K562 (cell line): Measurements from ENCODE around the gene TGFBR1. TPM values are rescaled to one million over a fixed set of nuclear protein-coding genes. Genes with fewer than 3 reads are reported as not detected.

Experiments used
- ATF7 ChIP-seq: fragments of 450-650 bp; IDR thresholded peaks from 2 replicates; pipeline ENCODE4 v1.7.1; 2014; ENCODE audit warnings: mild to moderate bottlenecking, moderate library complexity
- BACH1 ChIP-seq: fragments of 200-800 bp; sonication (Bioruptor generic); IDR thresholded peaks from 2 replicates; pipeline ENCODE4 v1.6.1; 2016; ENCODE audit warnings: missing genetic modification characterization, missing compliant biosample characterization
- CEBPG ChIP-seq, 3 experiments: fragments of 200-800 bp in 1 of 3; sonication (Bioruptor generic) in 1 of 3; sonication (generic) in 1 of 3; formaldehyde crosslinking in 1 of 3; IDR thresholded peaks in 2 of 3; conservative IDR thresholded peaks in 1 of 3; 2 replicates each; pipeline versions ENCODE4 v1.6.1 to v1.8.0; 2016 to 2022; ENCODE audit warnings: missing compliant biosample characterization in 2 of 3, missing genetic modification characterization in 2 of 3, mild to moderate bottlenecking in 1 of 3, missing genetic modification reagents in 1 of 3
- CREB1 ChIP-seq, 2 experiments: sonication (generic) in 1 of 2; formaldehyde crosslinking in 1 of 2; IDR thresholded peaks; 2 replicates each; pipeline versions ENCODE4 v1.6.1 to v1.8.0; 2012 to 2022; ENCODE audit warnings: inconsistent platforms in 1 of 2, mild to moderate bottlenecking in 1 of 2, missing genetic modification reagents in 1 of 2, moderate library complexity in 1 of 2
- DIDO1 ChIP-seq: fragments of 450-650 bp; IDR thresholded peaks from 2 replicates; pipeline ENCODE4 v1.6.1; 2016; ENCODE audit warnings: low read depth, missing biosample characterization, missing genetic modification characterization
- KLF1 ChIP-seq: fragments of 450-650 bp; IDR thresholded peaks from 2 replicates; pipeline ENCODE4 v1.6.1; 2016; ENCODE audit warnings: missing genetic modification characterization, missing compliant biosample characterization
- KLF16 ChIP-seq: IDR thresholded peaks from 2 replicates; pipeline ENCODE4 v1.6.1; 2016; ENCODE audit warnings: antibody characterized with exemption
- MTF1 ChIP-seq: fragments of 250-450 bp; sonication (Bioruptor Pico); IDR thresholded peaks from 2 replicates; pipeline ENCODE4 v1.9.0; 2021; ENCODE audit warnings: moderate library complexity, mild to moderate bottlenecking, inconsistent platforms, borderline replicate concordance
- RBM22 ChIP-seq: fragments of 200-400 bp; formaldehyde crosslinking; IDR thresholded peaks from 2 replicates; pipeline ENCODE4 v1.6.1; 2018; ENCODE audit warnings: low read length, low read depth; ENCODE audit not compliant: poor library complexity, severe bottlenecking
- RBM25 ChIP-seq: fragments of 200-400 bp; formaldehyde crosslinking; IDR thresholded peaks from 2 replicates; pipeline ENCODE4 v1.6.1; 2018; ENCODE audit warnings: low read length, low read depth, moderate library complexity; ENCODE audit not compliant: severe bottlenecking
- SPI1 ChIP-seq: IDR thresholded peaks from 2 replicates; pipeline ENCODE4 v1.6.1; 2011; ENCODE audit warnings: low read depth, low read length, control low read depth, borderline replicate concordance
- SREBF2 ChIP-seq: sonication (generic); formaldehyde crosslinking; IDR thresholded peaks from 2 replicates; pipeline ENCODE4 v1.4.0; 2020; ENCODE audit warnings: mild to moderate bottlenecking, missing genetic modification reagents
- TGIF2 ChIP-seq: sonication (generic); formaldehyde crosslinking; IDR thresholded peaks from 2 replicates; pipeline ENCODE4 v1.8.1; 2022; ENCODE audit warnings: mild to moderate bottlenecking, missing genetic modification reagents, moderate library complexity
- ZSCAN29 ChIP-seq: fragments of 450-650 bp; IDR thresholded peaks from 2 replicates; pipeline ENCODE4 v1.6.1; 2017
- polyA plus RNA-seq, 8 experiments: library from polyadenylated mRNA; depleted of rRNA in 4 of 8; stranded (reverse) in 5 of 8; unstranded in 3 of 8; fragments of >200 nt; fragmentation: Nextera tagmentation in 2 of 8; fragmentation: Illumina TruSeq in 1 of 8; extraction: Ambion mirVana in 2 of 8; extraction: Trizol in 1 of 8; gene quantifications; 2 replicates each; pipeline versions ENCODE4 v1.2.1 to v1.2.3, GENCODE V29; 2011 to 2014; ENCODE audit warnings: inconsistent platforms in 1 of 8, missing spikeins in 1 of 8
- total RNA-seq, 7 experiments: library from RNA; depleted of rRNA in 6 of 7; stranded (reverse); fragments of >200 nt in 6 of 7; fragmentation: Illumina TruSeq in 2 of 7; extraction: Trizol in 2 of 7; gene quantifications; 2 replicates each; pipeline versions ENCODE4 v1.2.1 to v1.2.3, GENCODE V29; 2011 to 2021; ENCODE audit warnings: low replicate concordance in 1 of 7
- TF ChIP-seq, protein P1 (sequence below): fragments of 450-650 bp; IDR thresholded peaks from 2 replicates; pipeline ENCODE4 v1.6.1; 2016; ENCODE audit warnings: low read depth, mild to moderate bottlenecking, moderate library complexity
- TF ChIP-seq, protein P2 (sequence below): IDR thresholded peaks from 2 replicates; pipeline ENCODE4 v1.6.1; 2011; ENCODE audit not compliant: insufficient read length; ENCODE audit errors: extremely low read depth
- TF ChIP-seq, protein P3 (sequence below), 3 experiments: fragments of 200-800 bp in 1 of 3; sonication (Bioruptor generic) in 1 of 3; sonication (generic) in 1 of 3; formaldehyde crosslinking in 1 of 3; IDR thresholded peaks; 2 replicates each; pipeline versions ENCODE4 v1.6.1 to v1.8.0; 2016 to 2022; ENCODE audit warnings: mild to moderate bottlenecking in 2 of 3, missing compliant biosample characterization in 2 of 3, missing genetic modification characterization in 2 of 3, missing genetic modification reagents in 1 of 3
- TF ChIP-seq, protein P4 (sequence below), 2 experiments: fragments of 150-350 bp in 1 of 2; IDR thresholded peaks; 2 replicates each; pipeline ENCODE4 v1.6.1; 2012 to 2016; ENCODE audit warnings: low read depth in 2 of 2, low read length in 2 of 2, mild to moderate bottlenecking in 1 of 2, moderate library complexity in 1 of 2

The TGFBR1 gene
- total and polyA plus RNA-seq, 9 of the 15 experiments (the other 6 are each of a cell fraction or from before 2014, with no cell fraction given), result 15.5 to 62.4 (median 42.7) TPM

- TF ChIP-seq, protein P1, sequence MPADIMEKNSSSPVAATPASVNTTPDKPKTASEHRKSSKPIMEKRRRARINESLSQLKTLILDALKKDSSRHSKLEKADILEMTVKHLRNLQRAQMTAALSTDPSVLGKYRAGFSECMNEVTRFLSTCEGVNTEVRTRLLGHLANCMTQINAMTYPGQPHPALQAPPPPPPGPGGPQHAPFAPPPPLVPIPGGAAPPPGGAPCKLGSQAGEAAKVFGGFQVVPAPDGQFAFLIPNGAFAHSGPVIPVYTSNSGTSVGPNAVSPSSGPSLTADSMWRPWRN, result no peak
- TF ChIP-seq BACH1 (0 out of 2 replicates have a peak, but pooled peaks have one; percentile 11), RBM25 (no peak), SPI1 (peak; percentile 49; the same call in 1 of the 2 replicates), RBM22 (no peak), ATF7 (no peak), KLF1 (tag) (peak; percentile 28; the same call in 1 of the 2 replicates), MTF1 (CRISPR knock-in tag) (no peak), ZSCAN29 (no peak), TGIF2 (no peak), SREBF2 (CRISPR knock-in tag) (no peak), KLF16 (peak; percentile 91), CREB1 (IDR thresholded peaks at IDR 0.05) (no peak), CREB1 (CRISPR knock-in tag; IDR thresholded peaks at IDR 0.05) (no peak), DIDO1 (tag) (no peak), CEBPG (CRISPR knock-in tag; IDR thresholded peaks at IDR 0.05) (no peak), CEBPG (tag; conservative IDR thresholded peaks at IDR 0.05 in 1 of 2, IDR thresholded peaks at IDR 0.05 in 1 of 2) (no peak)
- TF ChIP-seq, protein P2, sequence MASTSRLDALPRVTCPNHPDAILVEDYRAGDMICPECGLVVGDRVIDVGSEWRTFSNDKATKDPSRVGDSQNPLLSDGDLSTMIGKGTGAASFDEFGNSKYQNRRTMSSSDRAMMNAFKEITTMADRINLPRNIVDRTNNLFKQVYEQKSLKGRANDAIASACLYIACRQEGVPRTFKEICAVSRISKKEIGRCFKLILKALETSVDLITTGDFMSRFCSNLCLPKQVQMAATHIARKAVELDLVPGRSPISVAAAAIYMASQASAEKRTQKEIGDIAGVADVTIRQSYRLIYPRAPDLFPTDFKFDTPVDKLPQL, result no peak
- TF ChIP-seq, protein P3, sequence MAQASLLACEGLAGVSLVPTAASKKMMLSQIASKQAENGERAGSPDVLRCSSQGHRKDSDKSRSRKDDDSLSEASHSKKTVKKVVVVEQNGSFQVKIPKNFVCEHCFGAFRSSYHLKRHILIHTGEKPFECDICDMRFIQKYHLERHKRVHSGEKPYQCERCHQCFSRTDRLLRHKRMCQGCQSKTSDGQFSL (CRISPR knock-in tag; IDR thresholded peaks at IDR 0.05), result no peak
- TF ChIP-seq, protein P3 (tag; IDR thresholded peaks at IDR 0.05), result no peak
- TF ChIP-seq, protein P4, sequence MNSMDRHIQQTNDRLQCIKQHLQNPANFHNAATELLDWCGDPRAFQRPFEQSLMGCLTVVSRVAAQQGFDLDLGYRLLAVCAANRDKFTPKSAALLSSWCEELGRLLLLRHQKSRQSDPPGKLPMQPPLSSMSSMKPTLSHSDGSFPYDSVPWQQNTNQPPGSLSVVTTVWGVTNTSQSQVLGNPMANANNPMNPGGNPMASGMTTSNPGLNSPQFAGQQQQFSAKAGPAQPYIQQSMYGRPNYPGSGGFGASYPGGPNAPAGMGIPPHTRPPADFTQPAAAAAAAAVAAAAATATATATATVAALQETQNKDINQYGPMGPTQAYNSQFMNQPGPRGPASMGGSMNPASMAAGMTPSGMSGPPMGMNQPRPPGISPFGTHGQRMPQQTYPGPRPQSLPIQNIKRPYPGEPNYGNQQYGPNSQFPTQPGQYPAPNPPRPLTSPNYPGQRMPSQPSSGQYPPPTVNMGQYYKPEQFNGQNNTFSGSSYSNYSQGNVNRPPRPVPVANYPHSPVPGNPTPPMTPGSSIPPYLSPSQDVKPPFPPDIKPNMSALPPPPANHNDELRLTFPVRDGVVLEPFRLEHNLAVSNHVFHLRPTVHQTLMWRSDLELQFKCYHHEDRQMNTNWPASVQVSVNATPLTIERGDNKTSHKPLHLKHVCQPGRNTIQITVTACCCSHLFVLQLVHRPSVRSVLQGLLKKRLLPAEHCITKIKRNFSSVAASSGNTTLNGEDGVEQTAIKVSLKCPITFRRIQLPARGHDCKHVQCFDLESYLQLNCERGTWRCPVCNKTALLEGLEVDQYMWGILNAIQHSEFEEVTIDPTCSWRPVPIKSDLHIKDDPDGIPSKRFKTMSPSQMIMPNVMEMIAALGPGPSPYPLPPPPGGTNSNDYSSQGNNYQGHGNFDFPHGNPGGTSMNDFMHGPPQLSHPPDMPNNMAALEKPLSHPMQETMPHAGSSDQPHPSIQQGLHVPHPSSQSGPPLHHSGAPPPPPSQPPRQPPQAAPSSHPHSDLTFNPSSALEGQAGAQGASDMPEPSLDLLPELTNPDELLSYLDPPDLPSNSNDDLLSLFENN (IDR thresholded peaks at IDR 0.05; ENCODE audit: low read depth in 2 of 2, low read length in 2 of 2), result 0 out of 4 replicates have a peak, but pooled peaks of 1 of the 2 experiments have one; percentile 72
Measured at GRCh38 chr9:99057665-99058625, 47.0 kb upstream of the TGFBR1 start (continued).
